ENCODE results near the gene APCDD1.

Gene APCDD1

DNA sequence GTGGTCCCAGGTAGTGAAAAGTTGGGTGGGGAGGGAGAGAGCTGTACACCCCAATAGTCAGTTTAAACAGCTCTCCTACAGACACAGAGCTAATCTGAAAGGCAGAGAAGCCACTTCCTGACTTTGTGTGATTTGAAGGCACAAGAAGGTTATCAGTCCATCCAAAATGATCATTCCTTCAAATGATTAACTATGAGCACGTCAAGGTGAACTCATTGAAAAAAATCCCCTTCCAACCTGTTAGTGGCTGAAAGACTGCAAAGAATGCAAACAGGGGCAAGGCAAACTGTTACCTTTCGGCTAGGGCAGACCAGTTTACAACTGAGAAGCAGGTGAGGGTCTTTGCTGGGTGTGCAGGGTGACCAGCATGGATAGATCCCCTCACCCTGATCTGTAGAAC is 22.8 kb upstream of the APCDD1 start:
- H2AFZ ChIP-seq (ENCODE audit: low read length), result no peak overlapping the region
- no peaks in the 10 kb centered on the region for H3K4me1 ChIP-seq (ENCODE audit: low read length)
- no peaks in the 10 kb centered on the region for H3K9me2 ChIP-seq (replicated peaks; ENCODE audit: insufficient read depth, low read length)
- H3K27me3 ChIP-seq (replicated peaks; ENCODE audit: insufficient read depth, low read length), result no peaks in the 10 kb centered on the region
- no peaks in the 10 kb centered on the region for H4K20me1 ChIP-seq (ENCODE audit: insufficient read depth, low read length)
- no peaks in the 10 kb centered on the region for H3K36me3 ChIP-seq (replicated peaks; ENCODE audit: insufficient read depth, low read length)
- no peak overlapping the region for H3K27ac ChIP-seq (ENCODE audit: low read length)
- H3K4me3 ChIP-seq (ENCODE audit: low read length), result no peak overlapping the region
- H3F3A ChIP-seq (ENCODE audit: insufficient read depth, low read length), result no peaks in the 10 kb centered on the region
- no peak overlapping the region for H3K9ac ChIP-seq (ENCODE audit: low read length)
- TF ChIP-seq EZH2phosphoT487 (IDR thresholded peaks at IDR 0.05; ENCODE audit: low read length) (no peak), EZH2 (optimal IDR thresholded peaks at IDR 0.05; ENCODE audit: low read depth, low read length) (no peak)
- TF ChIP-seq, protein P1, sequence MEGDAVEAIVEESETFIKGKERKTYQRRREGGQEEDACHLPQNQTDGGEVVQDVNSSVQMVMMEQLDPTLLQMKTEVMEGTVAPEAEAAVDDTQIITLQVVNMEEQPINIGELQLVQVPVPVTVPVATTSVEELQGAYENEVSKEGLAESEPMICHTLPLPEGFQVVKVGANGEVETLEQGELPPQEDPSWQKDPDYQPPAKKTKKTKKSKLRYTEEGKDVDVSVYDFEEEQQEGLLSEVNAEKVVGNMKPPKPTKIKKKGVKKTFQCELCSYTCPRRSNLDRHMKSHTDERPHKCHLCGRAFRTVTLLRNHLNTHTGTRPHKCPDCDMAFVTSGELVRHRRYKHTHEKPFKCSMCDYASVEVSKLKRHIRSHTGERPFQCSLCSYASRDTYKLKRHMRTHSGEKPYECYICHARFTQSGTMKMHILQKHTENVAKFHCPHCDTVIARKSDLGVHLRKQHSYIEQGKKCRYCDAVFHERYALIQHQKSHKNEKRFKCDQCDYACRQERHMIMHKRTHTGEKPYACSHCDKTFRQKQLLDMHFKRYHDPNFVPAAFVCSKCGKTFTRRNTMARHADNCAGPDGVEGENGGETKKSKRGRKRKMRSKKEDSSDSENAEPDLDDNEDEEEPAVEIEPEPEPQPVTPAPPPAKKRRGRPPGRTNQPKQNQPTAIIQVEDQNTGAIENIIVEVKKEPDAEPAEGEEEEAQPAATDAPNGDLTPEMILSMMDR (IDR thresholded peaks at IDR 0.05; ENCODE audit: low read length), result no peak
- H3K9me3 ChIP-seq (replicated peaks; ENCODE audit: insufficient read depth, low read length), result no peaks in the 10 kb centered on the region
- no peak overlapping the region for H3K4me2 ChIP-seq (ENCODE audit: low read depth, low read length)
- no peaks in the 10 kb centered on the region for H3K79me2 ChIP-seq (ENCODE audit: low read length)
- DNase-seq, result no peak

DNA sequence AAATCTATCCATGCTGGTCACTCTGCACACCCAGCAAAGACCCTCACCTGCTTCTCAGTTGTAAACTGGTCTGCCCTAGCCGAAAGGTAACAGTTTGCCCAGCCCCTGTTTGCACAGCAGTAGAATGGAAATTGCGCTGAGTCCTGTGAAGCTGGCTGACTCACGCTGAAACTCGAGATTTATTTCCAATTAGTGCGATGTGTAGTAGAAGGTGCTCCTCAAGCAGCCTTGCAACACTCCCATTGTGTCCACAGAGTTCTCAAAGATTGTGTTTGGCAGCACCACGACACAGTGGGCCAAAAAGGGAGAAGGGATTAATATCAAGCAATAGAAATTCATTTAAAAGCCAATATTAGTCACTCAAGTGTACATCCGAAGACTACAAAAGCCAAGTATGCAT is 21.7 kb upstream of the APCDD1 start:
- no peak for DNase-seq
- Histone ChIP-seq H3K36me3 (replicated peaks; ENCODE audit: insufficient read depth, low read length) (no peaks in the 10 kb centered on the region), H3K27ac (ENCODE audit: low read length) (no peak overlapping the region), H3F3A (ENCODE audit: insufficient read depth, low read length) (no peaks in the 10 kb centered on the region), H2AFZ (ENCODE audit: low read length) (no peak overlapping the region), H3K9ac (ENCODE audit: low read length) (no peak overlapping the region), H3K9me3 (replicated peaks; ENCODE audit: insufficient read depth, low read length) (no peaks in the 10 kb centered on the region), H3K79me2 (ENCODE audit: low read length) (no peaks in the 10 kb centered on the region), H3K27me3 (replicated peaks; ENCODE audit: insufficient read depth, low read length) (no peaks in the 10 kb centered on the region), H3K4me3 (ENCODE audit: low read length) (no peak overlapping the region), H4K20me1 (ENCODE audit: insufficient read depth, low read length) (no peaks in the 10 kb centered on the region), H3K4me1 (ENCODE audit: low read length) (no peaks in the 10 kb centered on the region), H3K4me2 (ENCODE audit: low read depth, low read length) (no peak overlapping the region), H3K9me2 (replicated peaks; ENCODE audit: insufficient read depth, low read length) (no peaks in the 10 kb centered on the region)
- no peak for TF ChIP-seq EZH2 (optimal IDR thresholded peaks at IDR 0.05; ENCODE audit: low read depth, low read length)
- no peak for TF ChIP-seq EZH2phosphoT487 (IDR thresholded peaks at IDR 0.05; ENCODE audit: low read length)
- TF ChIP-seq, protein P1 (IDR thresholded peaks at IDR 0.05; ENCODE audit: low read length), result no peak

DNA sequence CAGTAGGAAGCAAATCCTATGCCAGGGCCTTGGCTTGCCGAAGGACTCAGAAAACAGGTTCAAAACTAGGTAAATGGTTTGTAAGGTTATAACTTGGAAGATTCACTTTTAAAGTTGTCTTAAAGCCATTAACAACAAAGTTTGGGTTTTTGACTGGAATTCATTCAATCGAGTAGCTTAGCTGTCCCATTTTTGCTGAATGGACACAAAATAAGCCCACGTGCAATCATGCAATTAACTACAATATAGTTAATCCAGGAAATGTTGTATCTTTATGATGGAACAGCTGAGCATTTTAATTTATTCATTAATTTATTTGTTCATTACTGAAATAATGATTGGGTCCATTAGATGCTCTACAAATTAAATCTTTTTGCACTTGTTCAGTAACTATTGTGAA is 18.3 kb upstream of the APCDD1 start:
- no peak overlapping the region for H3K9ac ChIP-seq (ENCODE audit: low read length)
- H3K4me2 ChIP-seq (ENCODE audit: low read depth, low read length), result no peak overlapping the region
- no peak for DNase-seq
- no peaks in the 10 kb centered on the region for H4K20me1 ChIP-seq (ENCODE audit: insufficient read depth, low read length)
- H3K4me3 ChIP-seq (ENCODE audit: low read length), result no peak overlapping the region
- H3K9me2 ChIP-seq (replicated peaks; ENCODE audit: insufficient read depth, low read length), result no peaks in the 10 kb centered on the region
- H3K36me3 ChIP-seq (replicated peaks; ENCODE audit: insufficient read depth, low read length), result no peaks in the 10 kb centered on the region
- no peaks in the 10 kb centered on the region for H3K79me2 ChIP-seq (ENCODE audit: low read length)
- no peak overlapping the region for H3K27ac ChIP-seq (ENCODE audit: low read length)
- no peak overlapping the region for H2AFZ ChIP-seq (ENCODE audit: low read length)
- no peaks in the 10 kb centered on the region for H3K27me3 ChIP-seq (replicated peaks; ENCODE audit: insufficient read depth, low read length)
- no peaks in the 10 kb centered on the region for H3K4me1 ChIP-seq (ENCODE audit: low read length)
- TF ChIP-seq EZH2phosphoT487 (IDR thresholded peaks at IDR 0.05; ENCODE audit: low read length) (no peak), EZH2 (optimal IDR thresholded peaks at IDR 0.05; ENCODE audit: low read depth, low read length) (no peak)
- TF ChIP-seq, protein P1 (IDR thresholded peaks at IDR 0.05; ENCODE audit: low read length), result no peak
- H3K9me3 ChIP-seq (replicated peaks; ENCODE audit: insufficient read depth, low read length), result no peaks in the 10 kb centered on the region
- no peaks in the 10 kb centered on the region for H3F3A ChIP-seq (ENCODE audit: insufficient read depth, low read length)
